ENCODE data around the gene LTF. TPM values are rescaled to one million over a fixed set of nuclear protein-coding genes. Genes with fewer than 3 reads are reported as not detected.

LTF gene
- total RNA-seq, 1 experiment from 2014 or later, result not detected

DNA sequence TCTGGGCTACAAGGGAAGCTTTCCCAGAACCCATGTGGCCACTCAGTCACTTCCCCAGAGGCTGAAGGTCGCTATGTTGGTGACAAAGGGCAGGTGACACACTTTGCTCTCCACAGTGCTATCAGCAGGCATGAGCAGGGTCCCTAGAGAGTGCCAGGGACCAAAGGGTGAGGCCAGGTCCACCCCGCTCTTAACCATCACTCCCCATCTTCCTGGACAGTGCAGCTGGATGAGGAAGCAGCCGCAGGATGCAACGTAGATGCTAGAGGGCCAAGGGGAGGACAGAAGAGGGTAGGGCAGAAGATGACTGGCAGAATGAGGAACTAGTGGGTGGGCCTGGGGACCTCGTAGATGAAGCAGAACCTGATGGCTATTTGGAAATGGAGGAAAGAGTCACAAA lies 13.6 kb upstream of the LTF start:
- BruUV-seq (replicated peaks), result no TSS peak

More for the DNA sequence above, 13.6 kb upstream of the LTF start:
- RAD21 ChIA-PET (ENCODE audit: low non-redundant PET in 1 of 2, low total read pairs in 2 of 2, uncharacterized antibody in 2 of 2, unreplicated experiment in 2 of 2), result no interaction called here
- Histone ChIP-seq H3K4me3 (replicated peaks in 1 of 2; ENCODE audit: low read depth in 1 of 2, low read length in 2 of 2) (no peak overlapping the region), H3K4me1 (ENCODE audit: control insufficient read depth in 1 of 2, insufficient read depth in 2 of 2, low read length in 2 of 2) (no peaks in the 10 kb centered on the region), H3K36me3 (ENCODE audit: control insufficient read depth in 1 of 2, insufficient read depth in 2 of 2, low read length in 2 of 2) (no peaks in the 10 kb centered on the region), H2AFZ (ENCODE audit: low read depth, low read length, poor library complexity, severe bottlenecking) (no peak overlapping the region), H3K79me2 (ENCODE audit: insufficient read depth, low read length) (no peaks in the 10 kb centered on the region), H3K9me3 (ENCODE audit: control insufficient read depth in 1 of 2, insufficient read depth in 1 of 2, low read depth in 1 of 2, low read length in 2 of 2) (no peaks in the 10 kb centered on the region), H3K4me2 (ENCODE audit: low read length) (no peak overlapping the region), H3K9me2 (ENCODE audit: insufficient read depth) (no peaks in the 10 kb centered on the region), H3K27ac (ENCODE audit: low read depth, low read length) (no peak overlapping the region), H4K20me1 (ENCODE audit: insufficient read depth) (no peaks in the 10 kb centered on the region), H3K27me3 (ENCODE audit: insufficient read depth, low read length) (peaks cover 11% of the 10 kb centered on the region; the same call in 1 of the 2 replicates), H3K9ac (ENCODE audit: low read length) (no peak overlapping the region)
- intact Hi-C loops (cut with micrococcal nuclease), result no loop called here
- ATAC-seq (no peak), DNase-seq (ENCODE audit: low read depth, low spot score) (no peak)
- CTCF ChIA-PET, result no interaction called here
- TF ChIP-seq SP1 (IDR thresholded peaks at IDR 0.05; ENCODE audit: low read depth), result no peak
- TF ChIP-seq ELF1 (IDR thresholded peaks at IDR 0.05; ENCODE audit: borderline replicate concordance, low read depth), result no peak
- no peak for TF ChIP-seq YY1 (IDR thresholded peaks at IDR 0.05; ENCODE audit: extremely low read depth, insufficient replicate concordance, low read depth, low read length)
- TF ChIP-seq, protein P1, sequence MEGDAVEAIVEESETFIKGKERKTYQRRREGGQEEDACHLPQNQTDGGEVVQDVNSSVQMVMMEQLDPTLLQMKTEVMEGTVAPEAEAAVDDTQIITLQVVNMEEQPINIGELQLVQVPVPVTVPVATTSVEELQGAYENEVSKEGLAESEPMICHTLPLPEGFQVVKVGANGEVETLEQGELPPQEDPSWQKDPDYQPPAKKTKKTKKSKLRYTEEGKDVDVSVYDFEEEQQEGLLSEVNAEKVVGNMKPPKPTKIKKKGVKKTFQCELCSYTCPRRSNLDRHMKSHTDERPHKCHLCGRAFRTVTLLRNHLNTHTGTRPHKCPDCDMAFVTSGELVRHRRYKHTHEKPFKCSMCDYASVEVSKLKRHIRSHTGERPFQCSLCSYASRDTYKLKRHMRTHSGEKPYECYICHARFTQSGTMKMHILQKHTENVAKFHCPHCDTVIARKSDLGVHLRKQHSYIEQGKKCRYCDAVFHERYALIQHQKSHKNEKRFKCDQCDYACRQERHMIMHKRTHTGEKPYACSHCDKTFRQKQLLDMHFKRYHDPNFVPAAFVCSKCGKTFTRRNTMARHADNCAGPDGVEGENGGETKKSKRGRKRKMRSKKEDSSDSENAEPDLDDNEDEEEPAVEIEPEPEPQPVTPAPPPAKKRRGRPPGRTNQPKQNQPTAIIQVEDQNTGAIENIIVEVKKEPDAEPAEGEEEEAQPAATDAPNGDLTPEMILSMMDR (IDR thresholded peaks at IDR 0.05 in 2 of 3, conservative IDR thresholded peaks at IDR 0.05 in 1 of 3; ENCODE audit: borderline replicate concordance in 1 of 3, insufficient read depth in 1 of 3, low read depth in 2 of 3, low read length in 2 of 3), result no peak
- no peak for TF ChIP-seq ATF3 (IDR thresholded peaks at IDR 0.05)
- no peak for TF ChIP-seq RAD21 (IDR thresholded peaks at IDR 0.05; ENCODE audit: low read depth)
- TF ChIP-seq EGR1 (IDR thresholded peaks at IDR 0.05; ENCODE audit: low read depth), result no peak
- no peak for TF ChIP-seq SIN3A (IDR thresholded peaks at IDR 0.05; ENCODE audit: low read depth)
- TF ChIP-seq ZBTB33 (IDR thresholded peaks at IDR 0.05; ENCODE audit: extremely low read depth, insufficient replicate concordance, low read length), result no peak
- no peak for TF ChIP-seq POLR2A (IDR thresholded peaks at IDR 0.05; ENCODE audit: borderline replicate concordance, extremely low read depth, insufficient read depth, insufficient read length)
- no peak for TF ChIP-seq SRF (IDR thresholded peaks at IDR 0.05; ENCODE audit: low read depth)
- TF ChIP-seq JUND (IDR thresholded peaks at IDR 0.05), result no peak
- no peak for TF ChIP-seq POLR2AphosphoS5 (IDR thresholded peaks at IDR 0.05; ENCODE audit: low read depth, low read length)
- TF ChIP-seq CBX3 (IDR thresholded peaks at IDR 0.05; ENCODE audit: low read depth), result no peak
- no peak for TF ChIP-seq ZFX (IDR thresholded peaks at IDR 0.05)
- TF ChIP-seq, protein P2, sequence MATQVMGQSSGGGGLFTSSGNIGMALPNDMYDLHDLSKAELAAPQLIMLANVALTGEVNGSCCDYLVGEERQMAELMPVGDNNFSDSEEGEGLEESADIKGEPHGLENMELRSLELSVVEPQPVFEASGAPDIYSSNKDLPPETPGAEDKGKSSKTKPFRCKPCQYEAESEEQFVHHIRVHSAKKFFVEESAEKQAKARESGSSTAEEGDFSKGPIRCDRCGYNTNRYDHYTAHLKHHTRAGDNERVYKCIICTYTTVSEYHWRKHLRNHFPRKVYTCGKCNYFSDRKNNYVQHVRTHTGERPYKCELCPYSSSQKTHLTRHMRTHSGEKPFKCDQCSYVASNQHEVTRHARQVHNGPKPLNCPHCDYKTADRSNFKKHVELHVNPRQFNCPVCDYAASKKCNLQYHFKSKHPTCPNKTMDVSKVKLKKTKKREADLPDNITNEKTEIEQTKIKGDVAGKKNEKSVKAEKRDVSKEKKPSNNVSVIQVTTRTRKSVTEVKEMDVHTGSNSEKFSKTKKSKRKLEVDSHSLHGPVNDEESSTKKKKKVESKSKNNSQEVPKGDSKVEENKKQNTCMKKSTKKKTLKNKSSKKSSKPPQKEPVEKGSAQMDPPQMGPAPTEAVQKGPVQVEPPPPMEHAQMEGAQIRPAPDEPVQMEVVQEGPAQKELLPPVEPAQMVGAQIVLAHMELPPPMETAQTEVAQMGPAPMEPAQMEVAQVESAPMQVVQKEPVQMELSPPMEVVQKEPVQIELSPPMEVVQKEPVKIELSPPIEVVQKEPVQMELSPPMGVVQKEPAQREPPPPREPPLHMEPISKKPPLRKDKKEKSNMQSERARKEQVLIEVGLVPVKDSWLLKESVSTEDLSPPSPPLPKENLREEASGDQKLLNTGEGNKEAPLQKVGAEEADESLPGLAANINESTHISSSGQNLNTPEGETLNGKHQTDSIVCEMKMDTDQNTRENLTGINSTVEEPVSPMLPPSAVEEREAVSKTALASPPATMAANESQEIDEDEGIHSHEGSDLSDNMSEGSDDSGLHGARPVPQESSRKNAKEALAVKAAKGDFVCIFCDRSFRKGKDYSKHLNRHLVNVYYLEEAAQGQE (IDR thresholded peaks at IDR 0.05; ENCODE audit: low read depth), result no peak
- POLR2A ChIA-PET, result no interaction called here
